ENCODE results near the gene CACNG4.

The CACNG4 gene

DNA sequence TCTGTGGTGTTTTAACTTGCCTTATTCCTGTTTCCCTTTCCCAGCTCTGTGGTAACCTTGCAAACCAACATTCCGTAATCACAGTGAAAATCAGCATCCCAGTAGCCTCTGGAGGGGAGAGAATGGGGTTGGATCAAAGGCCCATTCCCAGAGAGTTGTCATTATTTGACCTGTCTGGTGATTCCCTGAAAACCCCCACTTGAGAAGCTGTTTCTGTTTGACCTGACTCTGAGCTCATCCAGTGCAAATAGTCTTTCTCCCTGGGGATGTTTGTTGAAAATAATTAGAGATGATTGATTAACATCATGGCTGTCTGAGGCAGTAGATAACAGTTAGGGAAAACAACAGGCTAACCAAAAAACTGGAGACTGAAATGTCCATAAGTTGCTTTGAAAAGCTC, 82.9 kb downstream of the CACNG4 start:
- DNase-seq: no peak

DNA sequence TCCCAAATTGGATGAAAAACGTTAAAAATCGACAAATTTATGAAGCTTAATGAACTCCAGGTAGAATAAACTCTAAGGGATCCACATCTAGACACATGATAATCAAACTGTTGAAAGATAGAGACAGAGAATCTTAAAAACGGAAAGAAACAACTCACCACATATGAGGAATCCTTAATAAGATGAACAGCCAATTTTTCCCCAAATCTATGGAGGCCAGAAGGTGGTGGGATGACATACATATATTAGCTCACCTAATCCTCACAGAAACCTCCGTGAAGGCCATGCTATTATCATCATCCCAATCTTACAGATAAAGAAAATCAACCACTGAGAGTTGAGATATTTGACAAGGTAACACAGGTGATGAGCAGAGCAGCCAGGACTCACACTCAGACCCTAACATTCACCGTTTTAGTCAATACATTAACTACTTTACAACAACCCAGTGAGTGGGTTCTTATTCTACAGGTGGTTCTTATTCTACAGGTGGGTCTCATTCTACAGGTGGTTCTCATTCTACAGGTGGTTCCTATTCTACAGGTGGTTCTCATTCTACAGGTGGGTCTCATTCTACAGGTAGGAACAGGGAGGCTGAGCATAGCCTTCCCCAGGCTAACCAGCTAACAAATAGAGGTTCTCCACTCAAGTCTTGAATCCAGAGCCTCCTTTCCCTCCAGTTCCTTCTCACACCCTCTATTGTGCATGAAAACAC, 84.7 kb downstream of the CACNG4 start:
- DNase-seq: no peak

DNA sequence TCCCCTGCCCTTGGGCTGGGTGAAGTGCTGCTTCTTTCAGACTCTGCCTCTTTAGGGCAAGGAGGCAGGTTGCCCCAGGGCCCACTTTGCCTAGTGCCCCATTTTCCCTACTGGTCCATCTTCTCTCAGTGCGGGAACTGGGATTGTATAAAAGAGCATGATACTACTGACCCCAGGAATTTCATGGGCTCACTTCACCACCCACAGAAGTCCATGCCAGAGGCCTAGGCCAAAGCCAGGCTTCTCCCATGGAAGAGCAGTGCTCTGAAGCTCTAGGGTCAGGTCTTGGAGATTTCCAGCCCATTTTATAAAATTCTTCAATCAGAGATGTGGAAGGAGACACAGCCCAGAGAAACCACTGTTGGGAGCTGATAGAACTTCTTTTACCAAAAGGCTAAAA, 85.6 kb downstream of the CACNG4 start:
- no peak for DNase-seq

DNA sequence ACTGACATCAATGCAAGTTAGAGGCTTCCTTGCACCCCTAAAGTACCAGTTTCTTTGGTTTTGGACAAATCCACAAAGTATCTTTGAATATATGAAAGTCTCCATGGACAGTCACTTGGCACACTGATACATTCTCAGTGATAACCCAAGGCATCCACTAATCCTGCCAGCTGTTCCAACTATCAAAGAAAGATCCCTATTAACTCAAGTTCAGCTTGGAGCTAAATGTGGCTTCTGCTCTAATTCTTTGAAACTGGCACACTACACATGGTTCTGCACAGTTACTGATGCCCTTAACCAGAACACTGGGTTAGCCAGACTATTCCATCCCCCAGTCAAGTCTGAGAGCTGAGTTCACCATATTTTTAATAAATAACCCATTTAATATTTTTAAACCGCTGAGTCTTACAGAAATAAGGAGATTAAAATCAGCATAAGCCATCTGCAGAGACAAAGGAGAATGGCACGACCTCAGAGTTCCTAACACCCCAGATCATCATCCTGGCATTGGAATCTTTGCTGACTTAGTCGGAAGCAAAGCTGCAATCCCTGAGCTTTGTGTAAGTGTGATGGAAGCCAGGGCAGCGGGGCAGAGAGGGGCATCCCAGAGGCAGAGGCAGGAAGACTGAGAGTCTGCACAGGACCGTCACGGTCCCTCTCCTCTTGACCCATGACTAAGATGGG, 86.1 kb downstream of the CACNG4 start:
- DNase-seq: no peak

DNA sequence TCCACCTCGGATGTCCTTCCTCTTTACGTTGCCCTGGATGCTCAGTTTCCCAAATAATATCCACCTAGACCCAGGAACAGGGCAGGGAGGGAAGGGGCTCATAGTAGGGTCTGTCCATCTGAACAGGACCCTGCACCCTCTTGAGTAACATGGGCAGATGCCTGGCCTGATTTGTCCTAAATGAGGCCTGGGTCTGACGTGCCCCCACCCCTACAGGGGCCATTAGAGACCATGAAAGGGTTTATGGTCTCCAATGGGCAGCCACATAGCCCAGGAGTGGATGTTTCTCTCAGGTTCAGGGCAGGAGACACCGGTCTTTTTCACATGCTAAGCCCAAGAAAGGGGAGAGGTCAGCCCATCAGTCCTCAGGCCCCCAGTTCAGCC, 86.6 kb downstream of the CACNG4 start:
- no peak for DNase-seq

GRCh38 chr17:67051837-67052236, 87.3 kb downstream of the CACNG4 start:
- DNase-seq: no peak

DNA sequence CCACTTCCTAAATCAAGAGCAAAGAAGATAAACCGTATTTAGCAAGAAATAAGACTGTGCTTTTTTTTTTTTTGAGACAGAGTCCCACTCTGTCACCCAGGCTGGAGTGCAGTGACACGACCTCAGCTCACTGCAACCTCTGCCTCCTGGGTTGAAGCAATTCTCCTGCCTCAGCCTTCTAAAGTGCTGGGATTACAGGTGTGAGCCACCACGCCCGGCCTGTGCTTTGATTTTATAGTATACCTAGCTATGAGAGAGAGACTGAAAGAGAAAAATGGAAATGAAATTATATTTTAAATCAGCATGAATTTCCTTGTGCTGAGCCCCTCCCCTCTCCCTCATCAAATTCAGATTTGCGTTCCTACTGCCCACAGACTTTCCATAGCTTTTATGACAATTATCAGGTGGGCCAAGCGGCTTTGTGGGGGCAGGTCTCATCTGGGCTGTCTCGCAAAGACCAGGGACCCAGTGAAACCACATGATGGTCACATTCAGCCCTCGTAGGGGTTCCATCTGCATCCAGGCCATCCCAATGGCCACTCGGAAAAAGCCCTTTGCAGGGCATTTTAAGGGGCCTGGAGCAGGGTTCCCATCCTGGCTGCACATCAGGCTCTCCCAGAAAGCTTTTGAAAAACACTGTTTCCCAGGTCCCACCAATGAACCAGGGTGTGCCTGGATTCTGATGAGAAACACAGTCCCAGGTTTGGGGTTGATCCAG, 88.4 kb downstream of the CACNG4 start:
- DNase-seq: no peak

- DNase-seq: no peak
These were observed 89.0 kb downstream of the CACNG4 start for GRCh38 chr17:67053438-67054000.

DNA sequence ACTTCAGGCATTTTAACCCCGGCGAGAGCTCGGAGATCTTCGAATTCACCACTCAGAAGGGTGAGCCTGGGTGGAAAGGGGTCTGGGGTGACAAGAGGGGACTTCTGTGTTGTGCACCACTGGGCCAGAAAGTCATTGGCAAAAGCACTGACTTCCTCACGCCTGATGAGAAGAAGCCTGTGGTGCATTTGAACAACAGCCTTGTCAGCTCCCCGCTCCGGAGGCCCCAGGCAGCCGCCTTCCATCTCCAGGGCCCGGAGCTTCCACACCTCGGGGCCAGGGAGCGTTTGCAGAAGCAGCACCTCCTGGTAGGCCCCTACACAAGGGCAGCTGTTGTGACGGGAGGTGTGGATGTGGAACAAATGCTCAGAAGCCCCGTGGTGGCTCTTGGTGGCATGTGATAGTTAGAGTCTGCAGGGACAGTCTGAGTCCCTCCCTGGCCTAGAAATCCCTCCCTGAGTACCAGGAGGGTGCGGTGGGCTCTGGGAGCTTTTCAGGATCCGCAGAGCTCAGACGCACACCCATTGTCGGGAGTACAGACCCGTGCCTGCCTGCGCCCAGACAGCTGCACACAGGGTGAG, 89.6 kb downstream of the CACNG4 start:
- DNase-seq: no peak

DNA sequence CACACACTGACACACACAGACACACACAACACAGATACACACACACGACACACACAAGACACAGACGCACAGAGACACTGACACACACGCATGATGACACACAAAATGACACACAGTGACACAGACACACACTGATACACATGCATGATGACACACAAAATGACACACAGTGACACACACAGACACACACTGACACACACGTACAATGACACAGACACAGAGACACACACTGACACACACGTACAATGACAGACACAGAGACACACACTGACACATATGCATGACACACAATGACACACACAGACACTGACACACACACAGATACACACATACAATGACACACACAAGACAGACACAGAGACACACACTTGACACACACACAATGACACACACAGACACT, 90.1 kb downstream of the CACNG4 start:
- DNase-seq: no peak

DNA sequence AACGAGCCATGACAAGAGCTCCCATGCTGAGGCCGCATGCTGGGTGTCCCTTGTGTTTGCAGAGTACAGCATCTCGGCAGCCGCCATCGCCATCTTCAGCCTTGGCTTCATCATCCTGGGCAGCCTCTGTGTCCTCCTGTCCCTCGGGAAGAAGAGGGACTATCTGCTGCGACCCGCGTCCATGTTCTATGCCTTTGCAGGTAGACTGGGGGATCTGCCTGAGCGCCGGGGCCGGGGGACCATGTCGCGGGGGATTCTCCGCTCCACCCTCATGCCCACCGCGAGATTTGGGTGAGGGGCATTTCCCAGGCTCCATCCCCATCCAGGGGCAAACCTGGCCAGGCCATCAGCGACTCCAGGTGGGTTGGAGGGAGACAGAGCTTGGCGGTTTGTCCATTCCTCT, 90.5 kb downstream of the CACNG4 start:
- DNase-seq: no peak

- DNase-seq: no peak
These were observed 91.6 kb downstream of the CACNG4 start for GRCh38 chr17:67055811-67056745.

DNA sequence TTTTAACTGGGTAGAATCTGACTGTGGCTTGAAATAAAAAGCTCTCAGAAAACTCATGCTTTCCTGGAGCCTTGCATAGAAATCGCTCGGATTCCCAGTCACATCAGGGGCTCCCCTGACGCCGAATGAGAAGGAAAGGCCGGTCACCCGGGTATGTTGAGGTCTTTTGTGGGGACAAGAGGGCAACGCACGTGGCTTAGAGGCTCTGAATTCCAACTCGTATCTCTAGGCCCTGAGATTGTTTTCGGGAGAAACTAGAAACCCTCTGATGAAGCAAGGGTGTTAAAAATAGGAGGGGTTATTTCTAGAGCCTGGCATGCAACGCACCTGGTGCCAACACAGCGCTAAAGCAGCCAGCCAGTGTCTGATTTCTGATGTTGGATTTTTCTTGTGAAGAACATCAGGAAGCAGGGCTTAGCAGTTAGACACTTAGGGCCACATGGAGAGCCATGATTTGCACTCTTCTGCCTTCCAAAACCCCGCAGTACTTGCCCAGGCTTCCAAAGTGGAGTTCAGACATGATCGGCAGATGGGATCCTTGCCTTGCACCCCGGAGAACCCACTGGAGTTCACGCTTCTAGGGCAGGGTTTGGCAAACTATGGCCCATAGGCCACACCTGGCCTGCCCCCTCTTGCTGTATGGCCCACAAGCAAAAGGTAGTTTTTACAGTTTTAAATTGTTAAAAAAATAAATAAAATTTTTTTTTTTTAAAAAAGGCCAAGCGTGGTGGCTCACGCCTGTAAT, 92.4 kb downstream of the CACNG4 start:
- DNase-seq: no peak

DNA sequence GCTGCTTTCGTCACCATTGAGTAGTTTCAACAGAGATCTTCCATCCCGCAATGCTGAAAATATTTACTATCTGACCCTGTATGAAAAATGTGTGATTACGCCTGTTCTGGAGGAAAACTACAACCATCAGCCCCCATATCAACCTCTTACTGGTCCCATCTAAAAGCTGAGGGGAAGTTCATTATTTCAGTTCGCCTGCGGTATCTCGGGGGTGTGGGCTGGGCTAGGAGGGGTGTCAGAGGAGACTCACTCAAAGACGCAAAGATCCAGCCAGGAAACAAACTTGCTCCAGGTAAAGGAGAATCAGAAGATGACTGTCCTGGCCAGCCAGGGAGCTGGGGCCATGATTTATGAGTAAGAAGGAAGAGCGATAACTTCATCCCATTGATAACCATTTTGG, 93.5 kb downstream of the CACNG4 start:
- no peak for DNase-seq

- no peak for DNase-seq
These were observed 94.9 kb downstream of the CACNG4 start for GRCh38 chr17:67059372-67059771.

DNA sequence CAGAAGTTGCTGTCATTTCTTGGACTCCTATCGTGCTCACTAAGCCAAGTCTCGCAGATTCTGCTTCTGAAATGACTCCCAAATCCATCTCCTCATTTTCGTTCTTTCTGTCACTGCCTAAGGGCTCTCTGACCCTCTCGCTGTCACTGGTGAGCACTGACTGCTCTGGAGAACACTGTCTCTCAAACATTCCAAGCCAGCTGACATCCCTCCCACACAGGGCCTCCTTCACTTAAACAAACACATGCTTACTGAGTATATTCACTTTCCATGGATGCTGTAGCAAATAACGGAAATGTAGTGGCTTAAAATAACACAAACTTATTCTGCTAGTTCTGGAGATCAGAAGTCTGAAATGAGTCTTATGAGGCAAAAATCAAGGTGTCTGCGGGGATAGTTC, 98.6 kb downstream of the CACNG4 start:
- DNase-seq: no peak

DNA sequence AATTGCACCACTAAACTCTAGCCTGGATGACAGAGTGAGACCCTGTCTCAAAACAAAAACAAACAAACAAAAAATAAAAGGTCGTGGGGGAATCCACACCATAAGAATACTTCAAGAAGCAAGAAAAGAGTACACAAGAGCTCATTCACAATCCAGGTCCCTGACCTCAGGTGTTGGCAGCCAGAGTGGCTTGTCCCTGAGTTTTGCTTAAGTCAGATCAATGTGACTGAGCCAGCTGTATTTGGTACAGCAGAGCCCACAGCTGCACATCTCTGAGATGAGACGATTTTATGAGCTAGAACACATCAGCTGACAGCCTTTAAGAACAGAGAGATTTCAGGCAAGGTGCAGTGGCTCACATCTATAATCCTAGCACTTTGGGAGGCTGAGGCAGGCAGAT, 102.2 kb downstream of the CACNG4 start:
- no peak for DNase-seq

DNA sequence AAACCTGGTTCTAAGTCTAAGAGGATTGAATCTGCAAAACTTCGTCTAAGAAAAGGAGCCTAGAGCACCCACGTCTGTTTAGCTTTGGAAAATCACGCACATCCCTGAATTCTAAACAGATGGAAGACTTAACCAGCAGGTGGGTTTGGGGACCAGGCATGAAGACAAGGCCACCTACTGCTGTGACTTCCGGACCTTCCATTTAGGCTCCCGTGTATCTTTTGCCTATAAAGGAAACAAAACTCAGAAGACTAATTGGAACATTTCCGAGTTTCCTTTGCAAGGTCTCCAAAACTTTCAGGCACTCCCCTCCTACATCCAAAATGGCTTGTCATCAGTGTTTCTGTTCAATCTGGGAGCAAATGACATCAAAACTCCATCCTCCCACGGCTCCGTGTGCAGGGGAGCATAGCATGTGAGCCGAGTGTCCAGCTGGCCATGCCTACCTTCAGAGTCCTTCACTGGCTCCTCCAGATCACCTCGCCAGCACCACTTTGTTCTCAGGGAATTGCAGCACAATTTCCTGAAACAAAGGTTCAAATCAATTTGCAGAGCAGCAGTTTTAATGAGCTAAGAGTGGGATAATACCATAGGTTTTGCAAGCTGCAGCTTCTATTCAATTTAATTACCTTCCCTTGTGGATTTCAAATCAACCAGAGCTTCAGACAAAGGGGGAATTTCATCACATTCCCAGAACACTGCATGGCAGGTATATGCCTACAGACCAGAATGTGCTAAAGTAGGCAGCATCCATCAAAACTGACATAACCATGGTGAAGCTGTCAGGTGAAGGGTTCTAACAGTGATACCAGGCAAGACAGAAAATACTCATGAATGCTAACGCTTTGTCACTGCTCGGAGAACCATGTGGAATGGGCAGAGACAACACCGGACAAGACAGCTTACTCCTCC, 103.3 kb downstream of the CACNG4 start:
- no peak for DNase-seq

DNA sequence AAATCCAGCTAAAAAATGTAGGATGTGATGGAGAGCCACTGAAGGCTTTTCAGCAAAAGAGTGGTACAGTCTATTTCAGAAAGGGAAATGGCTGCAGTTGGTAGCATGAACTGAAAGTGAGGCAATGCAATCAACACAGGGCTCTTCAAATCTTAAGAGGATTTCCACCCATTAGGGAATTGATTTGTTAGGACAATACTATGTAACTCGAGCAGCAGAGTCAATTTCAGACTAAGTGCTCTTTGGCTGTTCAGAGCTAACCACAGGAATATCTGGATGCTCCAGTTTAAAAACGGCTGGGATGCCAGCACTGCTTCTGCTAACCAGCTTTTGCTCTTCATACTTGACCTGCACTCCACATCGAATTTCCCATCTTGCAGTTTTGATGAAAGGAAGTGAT, 104.5 kb downstream of the CACNG4 start:
- peak; percentile 51 for DNase-seq

GRCh38 chr17:67069603-67070136, 105.2 kb downstream of the CACNG4 start:
- no peak for DNase-seq

Data from NCI-H1092 treated with DMSO at 0.1 percent for 48 hours (cell line).